CD4-positive, alpha-beta T cell treated with Interleukin-15 for 1 hour (primary cell): Measurements from ENCODE around the gene PHACTR1.

Experiments used
- DNase-seq: peaks from one replicate; pipeline ENCODE4 v3.0.0-alpha.2; 2020

PHACTR1 gene

DNA sequence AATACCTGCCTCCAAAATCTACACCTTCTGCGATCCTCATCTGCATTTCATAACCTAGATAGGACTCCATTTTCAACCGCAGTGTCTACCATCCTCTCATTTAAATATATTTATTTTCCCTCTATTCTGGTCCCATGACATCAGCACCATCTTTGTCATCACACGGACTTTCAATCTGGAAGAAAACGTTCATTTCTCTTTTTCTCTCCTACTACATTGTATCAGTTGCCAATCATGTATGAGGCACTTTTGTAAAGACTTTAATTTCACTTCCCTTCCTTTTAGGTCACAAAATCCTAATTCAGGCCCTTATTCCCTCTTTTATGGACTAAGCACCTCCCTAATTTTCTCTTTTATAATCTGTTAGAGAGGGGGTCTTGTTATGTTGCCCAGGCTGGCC, 89.6 kb downstream of the PHACTR1 start:
- DNase-seq: no peak

DNA sequence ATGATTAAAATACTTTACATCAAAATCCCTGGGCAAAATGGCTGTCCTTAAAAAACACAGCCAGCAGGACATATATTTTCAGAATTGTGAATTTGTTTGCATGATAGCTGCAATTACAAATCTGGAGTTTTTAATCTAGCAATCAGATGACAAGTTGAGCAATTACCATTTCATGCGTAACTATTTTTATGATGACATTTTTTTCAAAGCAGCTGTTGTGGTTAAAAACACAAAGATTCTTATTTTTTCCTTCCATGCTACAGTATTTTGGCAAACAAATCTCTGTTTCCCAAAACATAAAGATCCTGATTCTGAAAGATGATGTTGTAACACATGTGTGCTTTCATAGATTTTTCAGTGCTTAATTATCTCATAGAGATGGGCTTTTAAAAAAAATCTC, 90.2 kb downstream of the PHACTR1 start:
- no peak for DNase-seq

DNA sequence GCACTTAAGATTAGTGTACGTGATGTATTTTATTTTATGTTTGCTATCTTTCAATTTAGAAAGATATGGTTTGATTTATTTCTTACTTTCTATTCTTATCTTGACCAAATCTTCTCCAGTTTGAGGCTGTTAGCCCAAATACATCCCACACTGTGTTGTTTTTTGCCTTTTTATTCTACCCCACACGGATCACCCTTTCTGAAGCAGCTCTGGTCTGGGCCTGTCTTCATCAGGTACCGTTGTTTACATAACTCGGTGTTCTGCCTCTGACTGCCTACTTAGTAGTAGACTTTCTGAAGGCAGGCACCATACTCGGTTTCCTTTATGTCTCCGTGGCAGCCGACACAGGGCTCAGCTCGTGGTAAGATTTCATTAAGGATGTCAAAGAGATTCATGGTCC, 95.0 kb downstream of the PHACTR1 start:
- no peak for DNase-seq

DNA sequence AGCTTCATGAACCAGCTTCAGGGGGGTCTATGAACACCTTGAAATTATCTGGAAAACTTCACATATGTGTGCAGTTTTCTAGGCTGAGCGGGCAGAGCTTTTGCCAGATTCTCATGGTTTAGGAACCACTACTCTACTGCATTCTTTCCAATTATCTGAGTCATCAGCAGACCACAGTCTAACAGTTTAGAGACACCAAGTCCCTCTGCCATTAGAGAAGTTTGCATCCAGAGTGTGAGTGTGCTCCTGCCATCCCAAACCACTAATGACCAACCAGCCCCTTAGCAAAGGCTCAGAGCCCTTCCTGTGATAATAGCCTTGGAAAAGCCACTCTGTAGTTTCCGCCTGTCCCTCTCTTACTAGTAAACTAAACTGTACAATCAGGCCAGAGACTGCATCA, 96.8 kb downstream of the PHACTR1 start:
- no peak for DNase-seq

DNA sequence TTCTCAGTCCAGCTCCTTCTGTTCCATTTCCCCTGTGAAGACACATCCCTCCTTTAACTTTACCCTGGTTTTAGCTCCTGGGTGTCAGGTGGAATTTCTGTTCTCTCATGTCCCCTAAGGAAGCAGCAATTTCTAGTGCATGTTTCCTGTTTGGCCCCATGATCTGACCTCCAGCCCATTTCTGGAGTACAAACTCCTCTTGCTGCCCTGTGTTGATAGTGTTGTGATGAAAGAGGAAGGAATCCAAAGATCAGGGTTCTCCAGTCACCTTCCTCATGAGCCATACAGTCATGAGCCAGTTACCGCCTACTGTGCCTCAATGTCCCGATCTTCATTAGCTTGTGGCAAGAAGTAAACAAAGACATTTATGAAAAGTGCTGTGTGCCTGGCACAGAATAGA, 97.4 kb downstream of the PHACTR1 start:
- DNase-seq: no peak

DNA sequence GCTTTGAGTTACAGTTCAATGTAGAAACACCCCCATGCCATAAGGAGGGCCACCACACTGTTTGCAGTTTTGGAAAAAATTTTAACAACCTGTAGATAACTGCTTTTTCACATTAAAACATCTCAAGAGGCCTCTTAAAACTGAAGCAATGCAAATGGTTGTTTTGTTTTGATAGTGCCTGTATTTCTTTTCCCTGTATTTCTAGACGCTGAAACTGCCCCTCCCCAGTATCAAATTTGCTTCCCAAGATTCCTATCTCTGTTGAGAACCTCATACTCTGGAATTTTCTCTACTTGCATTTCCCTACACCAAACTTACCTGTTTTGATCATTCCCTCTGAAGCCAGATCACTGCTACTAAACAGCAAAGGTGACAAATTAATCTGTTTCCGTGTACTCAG, 98.5 kb downstream of the PHACTR1 start:
- no peak for DNase-seq

DNA sequence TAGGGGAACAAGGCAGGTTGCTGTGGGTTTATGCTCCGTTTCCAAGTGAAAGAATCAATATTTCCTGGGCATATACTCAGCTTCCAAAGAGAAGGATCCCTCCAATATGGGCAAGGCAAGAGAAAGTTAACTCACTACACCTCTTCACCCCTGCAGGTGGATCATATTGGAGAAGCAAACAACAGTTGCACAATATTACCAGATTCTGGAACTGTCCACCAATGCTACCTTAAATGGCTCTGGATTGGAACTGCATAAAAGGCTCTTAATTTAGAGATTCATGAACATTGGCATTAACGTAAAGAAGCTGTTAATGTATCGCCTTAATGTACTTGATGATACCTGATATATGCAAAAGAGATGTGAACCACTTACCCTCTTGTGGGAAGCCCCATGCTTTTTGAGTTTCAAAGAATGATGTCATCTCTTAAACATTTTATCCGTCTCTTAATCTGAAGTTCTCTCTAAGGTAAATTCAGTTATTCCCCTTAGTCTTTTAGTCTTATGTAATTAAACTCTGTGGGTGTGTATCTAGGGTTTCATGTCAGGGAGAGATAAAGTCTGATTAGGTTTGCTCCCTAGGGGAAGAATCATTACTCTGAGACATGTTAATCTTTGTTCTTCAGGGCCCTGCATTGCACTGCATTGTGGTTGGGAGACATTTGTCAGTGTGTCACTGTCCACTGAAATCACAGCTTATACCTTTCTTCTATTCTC, 99.5 kb downstream of the PHACTR1 start:
- no peak for DNase-seq

DNA sequence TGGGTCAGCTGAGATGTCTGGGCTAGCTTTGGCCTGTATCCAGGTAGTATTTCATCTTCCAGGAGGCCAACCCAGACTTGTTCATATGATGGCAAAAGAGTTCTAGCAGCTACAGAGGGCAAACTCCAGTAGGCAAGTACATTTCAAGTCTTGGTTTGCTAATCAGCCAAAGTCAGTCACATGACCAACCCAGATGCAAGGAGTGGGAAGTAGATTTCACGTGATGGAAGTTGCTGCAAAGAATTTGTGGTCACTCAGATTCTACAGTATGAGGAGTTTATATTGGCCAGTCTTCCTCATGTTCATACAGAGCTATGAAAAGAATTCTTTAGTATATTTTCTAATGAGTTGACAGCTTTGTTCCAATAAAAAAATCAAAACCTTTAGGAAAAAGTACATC, 101.8 kb downstream of the PHACTR1 start:
- no peak for DNase-seq

DNA sequence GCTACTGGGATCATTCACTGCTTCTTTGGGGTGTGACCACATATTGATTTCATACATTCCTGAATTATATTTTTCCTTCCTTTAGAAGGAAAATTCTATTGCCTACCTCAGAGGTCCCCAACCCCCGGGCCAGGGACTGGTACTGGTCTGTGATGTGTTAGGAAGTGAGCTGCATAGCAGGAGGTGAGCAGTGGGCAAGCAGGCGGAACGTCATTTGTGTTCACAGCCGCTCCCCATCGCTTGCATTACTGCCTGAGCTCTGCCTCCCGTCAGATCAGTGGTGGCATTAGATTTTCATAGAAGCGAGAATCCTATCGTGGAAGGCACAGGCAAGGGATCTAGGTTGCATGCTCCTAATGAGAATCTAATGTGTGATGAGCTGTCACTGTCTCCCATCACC, 107.3 kb downstream of the PHACTR1 start:
- no peak for DNase-seq

DNA sequence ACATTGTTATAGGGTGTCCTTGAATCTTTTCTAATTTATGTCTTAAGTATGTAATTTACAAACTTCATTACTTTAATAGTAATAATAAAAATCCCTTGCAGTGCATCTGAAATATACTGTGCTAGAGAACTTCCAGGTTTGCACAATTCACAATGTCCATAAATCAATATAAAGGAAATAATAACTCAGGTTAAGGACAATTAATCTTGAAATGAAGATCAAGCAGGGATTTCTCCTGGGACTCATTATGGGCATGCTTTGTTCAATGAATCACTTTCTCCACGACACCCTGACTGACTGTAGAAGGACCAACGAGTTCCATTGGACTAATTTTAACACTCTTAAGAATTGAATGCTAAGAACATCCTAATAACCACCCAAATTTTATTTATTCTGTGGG, 110.0 kb downstream of the PHACTR1 start:
- no peak for DNase-seq

DNA sequence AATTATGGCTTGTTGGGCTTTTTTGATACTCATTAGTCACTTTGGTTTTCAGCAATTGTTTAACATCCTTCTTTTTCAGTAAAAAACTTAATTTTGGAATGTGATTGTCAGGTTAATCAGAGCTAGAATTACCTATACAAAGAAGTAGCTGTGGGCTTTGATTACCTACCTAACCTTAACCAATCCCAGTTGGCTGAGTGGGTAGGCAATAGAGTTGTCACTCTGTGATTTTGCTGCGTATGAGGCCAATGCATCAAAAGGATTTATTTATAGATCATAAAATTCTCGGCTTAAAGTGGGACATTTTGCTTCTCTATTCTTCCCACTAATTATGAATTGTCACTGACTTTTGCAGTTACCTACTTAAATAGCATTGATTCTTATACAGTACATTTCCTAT, 111.4 kb downstream of the PHACTR1 start:
- DNase-seq: no peak

DNA sequence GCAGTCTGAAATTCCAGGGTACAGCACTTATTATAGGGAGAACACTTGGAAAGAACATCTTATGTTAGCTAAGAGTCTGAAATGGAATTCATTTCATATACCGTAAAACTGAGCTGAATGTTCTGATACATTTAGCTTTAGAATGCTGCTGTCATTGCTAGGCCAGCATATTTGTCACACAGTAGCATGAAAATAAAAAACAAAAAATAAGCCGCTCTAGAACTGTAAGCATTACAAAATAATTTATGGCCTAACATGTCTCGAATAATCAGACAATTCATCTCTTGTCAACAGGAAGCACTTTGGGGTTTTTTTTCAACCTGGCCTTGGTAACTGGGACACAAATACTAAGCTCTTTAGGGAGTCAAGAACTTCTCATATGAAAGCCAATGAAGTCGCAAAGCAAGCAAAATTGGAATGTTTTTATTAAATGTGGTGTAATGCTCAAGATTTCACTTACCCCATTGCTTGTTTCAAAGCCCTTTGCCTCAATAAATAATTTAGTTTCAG, 115.7 kb downstream of the PHACTR1 start:
- DNase-seq: no peak

DNA sequence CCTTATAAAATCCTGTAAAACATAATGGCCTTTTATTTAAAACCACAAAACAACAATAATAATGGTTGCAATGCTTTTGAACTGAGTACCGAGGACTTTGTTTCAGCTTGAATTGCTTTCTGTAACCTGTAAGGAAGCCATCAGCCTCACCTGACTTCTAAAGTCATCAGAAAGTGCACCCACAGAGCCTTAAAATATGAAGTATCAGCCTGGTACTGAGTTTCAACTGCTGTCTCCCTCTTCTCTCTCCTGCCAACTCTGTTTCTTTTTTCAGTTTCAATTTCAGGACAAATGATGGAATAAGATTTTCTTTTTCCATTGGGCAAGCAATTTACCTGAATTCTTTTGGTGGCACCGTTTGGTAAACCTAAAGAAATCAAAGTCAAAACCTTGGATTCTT, 119.4 kb downstream of the PHACTR1 start:
- DNase-seq: no peak

DNA sequence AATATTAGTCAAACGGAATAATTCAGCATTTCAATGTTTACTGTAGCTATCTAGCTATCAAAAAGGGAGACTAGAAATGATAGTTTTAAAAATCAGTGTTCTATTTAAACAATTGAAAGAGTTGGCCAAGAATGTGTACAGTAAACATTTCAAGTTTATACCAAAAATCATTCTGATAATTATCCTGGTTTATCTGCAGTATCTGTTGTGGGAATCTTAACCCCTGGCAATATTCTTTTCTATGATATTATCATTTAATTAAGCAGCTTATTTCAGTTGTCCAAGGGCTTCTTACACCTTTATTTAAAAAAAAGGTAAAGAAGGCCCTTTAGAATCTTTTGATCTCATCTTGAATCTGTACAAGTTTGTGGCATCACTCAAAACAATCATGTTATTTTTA, 125.1 kb downstream of the PHACTR1 start:
- no peak for DNase-seq

DNA sequence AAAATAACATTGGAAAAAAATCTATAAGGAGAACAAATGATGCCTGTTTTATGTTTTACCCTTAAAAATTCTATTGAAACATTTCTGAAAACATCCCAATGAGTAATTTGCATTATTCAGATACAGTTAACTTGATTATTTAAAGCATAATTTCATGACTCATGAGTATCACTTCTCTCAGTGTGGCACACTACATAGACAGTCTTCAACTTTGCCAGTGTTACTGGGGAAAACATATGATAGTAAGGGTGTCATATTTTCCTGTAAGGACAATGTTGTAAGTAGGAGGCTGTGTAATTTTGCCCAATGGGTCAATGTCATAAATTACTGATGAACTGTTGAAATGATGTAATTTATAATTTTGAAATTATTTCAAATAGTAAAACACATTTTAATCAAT, 125.5 kb downstream of the PHACTR1 start:
- no peak for DNase-seq

DNA sequence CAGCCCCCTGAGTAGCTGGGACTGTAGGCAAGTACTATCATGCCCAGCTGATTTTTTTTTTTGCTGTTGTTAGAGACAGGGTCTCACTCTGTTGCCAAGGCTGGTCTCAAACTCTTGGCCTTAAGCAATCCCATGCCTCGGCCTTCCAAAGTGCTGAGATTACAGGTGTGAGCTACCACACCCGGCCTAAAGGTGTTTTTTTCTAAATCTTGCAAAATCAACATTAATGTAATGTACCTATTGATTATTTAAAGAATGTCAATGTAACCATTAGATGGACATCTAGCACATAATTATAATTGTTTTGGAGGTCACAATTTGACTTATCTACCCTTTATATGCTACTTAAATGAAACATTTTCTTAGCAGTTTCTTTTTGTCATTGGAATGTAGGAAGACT, 126.1 kb downstream of the PHACTR1 start:
- no peak for DNase-seq

DNA sequence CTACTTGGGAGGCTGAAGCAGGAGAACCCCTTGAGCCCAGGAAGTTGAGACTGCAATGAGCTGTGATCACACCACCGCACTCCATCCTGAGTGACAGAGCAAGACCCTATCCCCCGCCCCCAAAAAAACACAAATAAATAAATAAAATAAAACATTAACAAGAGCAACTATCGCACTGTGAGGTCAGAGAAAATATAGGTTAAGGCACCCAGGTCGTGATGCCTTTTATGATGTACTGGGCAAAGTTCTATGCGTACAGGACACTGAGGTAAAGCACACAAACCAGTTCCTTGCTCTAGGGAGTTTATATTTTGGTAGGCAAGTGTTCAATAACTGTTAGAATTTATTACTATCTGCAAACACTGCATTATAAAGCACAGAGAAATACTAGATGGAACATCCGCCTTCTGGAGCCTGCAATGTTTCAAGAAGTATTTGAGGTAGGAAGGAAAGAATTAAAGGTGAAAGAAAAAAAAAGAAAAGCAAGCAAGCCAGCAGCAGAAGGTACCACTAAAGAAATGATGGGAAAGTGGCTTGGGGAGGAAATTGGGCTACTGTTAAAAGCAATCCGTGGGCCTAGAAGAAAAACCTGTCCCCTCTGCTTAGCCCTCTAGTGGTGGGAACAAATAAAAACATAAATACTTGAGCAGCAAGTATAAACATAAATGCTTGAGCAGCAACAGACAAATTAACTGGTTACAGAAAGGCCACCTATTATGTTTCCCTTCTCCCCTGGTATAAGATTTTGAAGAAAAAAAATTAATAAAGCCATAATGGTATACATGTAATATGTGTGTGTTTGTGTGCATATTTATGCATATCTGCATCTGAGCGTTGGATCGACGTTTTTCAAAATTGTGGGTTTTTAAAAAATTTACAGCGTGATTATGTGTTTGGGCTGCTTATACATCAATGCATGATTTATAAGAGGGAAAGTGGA, 128.0 kb downstream of the PHACTR1 start:
- no peak for DNase-seq

DNA sequence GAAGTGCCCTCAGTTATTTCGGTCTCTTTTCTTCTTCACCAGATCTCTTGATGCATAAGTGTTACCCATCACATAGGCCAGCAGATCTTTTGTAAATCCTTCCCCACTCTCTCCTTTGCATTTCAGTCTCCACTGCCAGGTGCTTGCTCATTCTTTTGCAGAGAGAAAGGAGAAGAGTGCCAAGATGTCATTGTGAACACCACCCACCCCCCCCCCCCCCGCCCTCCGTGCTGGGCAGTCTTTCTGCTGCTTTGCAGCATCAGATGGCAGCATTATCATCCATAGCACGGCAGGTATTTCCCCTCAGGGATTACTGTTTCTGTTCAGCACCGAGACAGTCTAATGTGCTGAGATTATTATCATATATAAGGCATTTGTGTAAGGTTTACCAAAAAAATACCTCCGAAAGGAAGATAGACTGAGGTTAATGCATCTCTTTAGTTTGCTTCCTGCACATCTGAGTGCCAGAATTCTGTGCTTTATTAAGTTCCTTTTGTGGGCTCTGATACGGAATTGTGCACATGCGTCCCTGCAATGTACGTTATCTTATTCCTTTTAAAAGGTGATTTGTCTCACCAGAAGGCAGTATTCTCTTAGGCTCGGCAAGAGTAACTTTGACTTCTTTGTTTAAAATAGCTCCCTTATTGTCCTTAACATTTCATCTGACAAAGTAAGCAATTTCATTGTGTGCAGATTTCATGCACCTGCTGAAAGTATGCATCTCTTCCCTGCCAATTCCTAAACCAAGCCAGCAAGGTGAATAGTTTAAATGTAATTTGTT, 128.8 kb downstream of the PHACTR1 start:
- DNase-seq: no peak

DNA sequence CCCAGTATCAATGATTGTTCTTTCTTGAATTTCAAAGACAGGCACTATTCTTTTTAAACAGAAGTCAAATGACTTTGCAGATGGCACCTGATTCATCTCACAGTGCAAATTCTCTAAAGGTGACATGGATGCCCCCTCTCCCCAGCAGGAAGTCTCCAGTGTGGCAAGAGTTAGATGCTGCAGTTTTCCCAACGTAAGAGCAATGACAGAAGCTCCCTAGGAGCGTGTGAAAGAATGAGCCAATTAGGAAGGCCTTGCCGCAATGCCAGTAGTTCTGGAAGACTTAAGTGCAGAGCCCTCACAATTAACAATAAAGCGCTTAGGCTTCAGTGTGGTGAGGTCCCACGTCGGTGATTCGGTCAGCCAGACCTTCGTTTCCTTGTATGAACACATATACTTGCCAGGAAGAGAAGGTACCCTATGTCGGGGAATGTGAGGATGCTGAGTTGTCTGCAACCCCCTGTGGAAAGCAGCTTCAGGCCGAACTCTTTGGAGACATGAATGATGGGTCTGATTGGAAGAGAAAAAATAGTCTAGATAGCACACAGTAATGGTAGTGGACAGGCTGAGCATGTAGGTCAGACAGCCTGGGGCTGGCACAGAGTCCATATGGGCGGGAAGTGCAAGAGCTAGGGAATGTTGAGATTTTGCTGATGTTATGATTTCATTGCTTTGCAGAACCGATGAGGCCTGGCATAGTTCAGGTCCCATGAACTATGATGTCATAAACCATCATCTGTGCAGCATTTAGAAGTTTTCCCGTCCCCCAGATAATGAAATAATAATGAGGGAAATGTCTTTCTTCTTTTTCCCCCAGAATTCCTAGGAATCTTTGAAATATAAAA, 132.6 kb downstream of the PHACTR1 start:
- DNase-seq: no peak

DNA sequence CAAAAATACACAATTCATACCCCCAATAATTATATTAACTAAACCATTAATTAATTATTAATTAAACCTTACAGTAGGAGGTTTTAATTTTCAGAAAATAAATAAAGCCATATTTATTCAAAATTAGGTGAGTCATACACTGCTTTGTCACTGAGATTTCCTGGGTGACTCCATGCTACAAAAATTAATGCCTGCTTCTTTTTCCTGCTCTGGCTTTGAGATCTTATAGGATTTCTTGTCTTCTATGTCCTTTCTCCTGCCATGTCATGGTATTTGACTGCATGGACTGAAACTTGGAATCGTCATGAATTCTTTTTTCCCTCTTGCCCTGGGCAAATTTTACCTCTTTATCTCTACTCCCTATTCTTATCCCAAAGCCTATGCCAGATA, 133.2 kb downstream of the PHACTR1 start:
- no peak for DNase-seq

DNA sequence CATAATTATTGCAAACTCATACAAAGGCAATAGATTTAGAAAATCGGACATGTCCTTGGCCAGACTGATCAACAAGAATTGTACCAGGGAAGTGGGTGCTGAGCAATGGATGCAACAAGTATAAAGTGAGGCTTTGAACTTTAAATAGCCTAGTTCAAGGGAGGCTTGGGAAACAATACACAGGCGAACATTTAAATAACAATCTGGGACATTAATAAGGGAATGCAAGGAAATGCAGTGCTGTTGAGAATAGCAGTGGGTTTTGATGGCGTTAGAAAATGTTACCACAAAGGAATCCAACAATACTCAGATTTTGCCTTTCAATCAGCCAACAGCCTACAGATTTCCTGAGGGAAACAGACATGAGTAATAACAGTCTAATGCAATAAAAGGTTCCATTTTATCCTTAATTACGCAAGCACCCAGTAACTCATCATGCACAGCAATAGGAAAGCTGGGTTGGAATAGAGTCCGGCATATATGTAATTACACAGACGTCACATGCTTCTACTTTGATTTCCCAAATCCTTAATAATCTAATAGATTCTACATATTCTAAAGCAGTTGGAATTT, 134.6 kb downstream of the PHACTR1 start:
- no peak for DNase-seq

DNA sequence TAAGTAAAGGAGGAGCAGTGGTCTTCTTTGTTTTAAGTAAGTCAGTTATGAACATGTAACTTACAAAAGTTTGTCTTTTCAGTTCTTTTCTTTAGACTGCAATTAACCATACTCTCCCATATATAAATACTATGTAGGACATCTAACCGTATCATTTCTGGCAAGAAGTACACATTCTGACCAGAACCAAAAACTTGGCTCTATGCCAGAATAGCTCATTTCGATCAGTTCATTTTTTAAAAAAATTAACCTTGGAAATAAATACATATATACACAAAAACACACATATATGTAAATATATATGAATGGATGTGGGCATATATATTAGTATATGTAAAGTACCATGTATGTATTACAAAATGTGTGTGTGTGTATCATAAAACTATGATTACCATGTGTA, 145.0 kb downstream of the PHACTR1 start:
- DNase-seq: no peak
